HCT116 (cell line): ENCODE data around the gene MOCS2. TPM values are rescaled to one million over a fixed set of nuclear protein-coding genes. Genes with fewer than 3 reads are reported as not detected.

Experiments used
- ATAC-seq: fragments of 200-7000 bp; cut with Tn5 transposase; 2 replicates; pipeline ENCODE4 v1.9.1; 2020; ENCODE audit warnings: mild to moderate bottlenecking, moderate library complexity
- BruUV-seq: library from RNA; stranded (reverse); fragments of 400-500 nt; replicated peaks from 2 replicates; lab custom pipeline; 2021; lab: Mats Ljungman, UMichigan
- CTCF ChIA-PET: fragments of 300-600 bp; sonication (Branson Sonifier 250); formaldehyde crosslinking; loops from one replicate; lab custom pipeline; 2021; ENCODE audit warnings: antibody characterized with exemption; lab: Charles Lee
- POLR2A ChIA-PET: fragments of 300-600, 350-600 bp; sonication (Branson Sonifier 250); formaldehyde crosslinking; loops from one replicate; lab custom pipeline; 2021; ENCODE audit warnings: antibody characterized with exemption; lab: Charles Lee
- RAD21 ChIA-PET, 2 experiments: fragments of 300-600 bp; sonication (Branson Sonifier 250); formaldehyde crosslinking; loops; one replicate each; lab custom pipeline; 2023; ENCODE audit warnings: low total read pairs in 2 of 2; ENCODE audit not compliant: uncharacterized antibody in 2 of 2, unreplicated experiment in 2 of 2, low non-redundant PET in 1 of 2; lab: Charles Lee
- DNase-seq: peaks from one replicate; pipeline ENCODE4 v3.0.0-alpha.2; 2010; ENCODE audit warnings: low read depth, low spot score
- H2AFZ ChIP-seq: fragments of 200-600 bp; shearing (Covaris generic), sonication (generic); 2 replicates; pipeline ENCODE4 v1.6.1; 2017; ENCODE audit warnings: low read depth, mixed run types, mixed read lengths, antibody characterized with exemption, low read length; ENCODE audit not compliant: poor library complexity, severe bottlenecking
- H3K27ac ChIP-seq: 2 replicates; pipeline ENCODE4 v1.5.1; 2012; ENCODE audit warnings: low read depth, low read length
- H3K27me3 ChIP-seq: fragments of 200-600 bp; sonication (generic); 2 replicates; pipeline ENCODE4 v1.6.1; 2016; ENCODE audit warnings: mixed run types, low read length, mixed read lengths; ENCODE audit not compliant: insufficient read depth
- H3K36me3 ChIP-seq, 2 experiments: fragments of 200-500 bp in 1 of 2; fragments of 200-600 bp in 1 of 2; sonication (Bioruptor generic) in 1 of 2; sonication (generic) in 1 of 2; 2 replicates each; pipeline versions ENCODE4 v1.5.1 to v1.6.1; 2014 to 2016; ENCODE audit warnings: low read length in 2 of 2, inconsistent platforms in 1 of 2, mixed read lengths in 1 of 2, mixed run types in 1 of 2; ENCODE audit not compliant: insufficient read depth in 2 of 2, control insufficient read depth in 1 of 2
- H3K4me1 ChIP-seq, 2 experiments: fragments of 200-600 bp in 1 of 2; sonication (generic) in 1 of 2; 2 replicates each; pipeline versions ENCODE4 v1.5.1 to v1.6.1; 2012 to 2017; ENCODE audit warnings: low read length in 2 of 2, inconsistent platforms in 1 of 2, mild to moderate bottlenecking in 1 of 2, mixed read lengths in 1 of 2, mixed run types in 1 of 2, moderate library complexity in 1 of 2; ENCODE audit not compliant: insufficient read depth in 2 of 2, control insufficient read depth in 1 of 2
- H3K4me2 ChIP-seq: fragments of 200-600 bp; sonication (generic); 2 replicates; pipeline ENCODE4 v1.6.1; 2017; ENCODE audit warnings: mixed run types, low read length, mixed read lengths
- H3K4me3 ChIP-seq, 2 experiments: fragments of 200-600 bp in 1 of 2; sonication (generic) in 1 of 2; replicated peaks in 1 of 2; 2 replicates each; pipeline ENCODE4 v1.5.1; 2011 to 2016; ENCODE audit warnings: low read length in 2 of 2, control low read depth in 1 of 2, low read depth in 1 of 2, mild to moderate bottlenecking in 1 of 2, mixed read lengths in 1 of 2, mixed run types in 1 of 2
- H3K79me2 ChIP-seq: fragments of 200-600 bp; sonication (generic); 2 replicates; pipeline ENCODE4 v1.6.1; 2017; ENCODE audit warnings: mild to moderate bottlenecking, mixed run types, low read length, moderate library complexity, mixed read lengths; ENCODE audit not compliant: insufficient read depth
- H3K9ac ChIP-seq: fragments of 200-600 bp; sonication (generic); 2 replicates; pipeline ENCODE4 v1.6.1; 2016; ENCODE audit warnings: low read length, mixed read lengths
- H3K9me2 ChIP-seq: fragments of 200-600 bp; sonication (generic), shearing (Covaris generic); 2 replicates; pipeline ENCODE4 v1.6.1; 2017; ENCODE audit warnings: mixed run types, mild to moderate bottlenecking, moderate library complexity; ENCODE audit not compliant: insufficient read depth
- H3K9me3 ChIP-seq, 2 experiments: fragments of 200-500 bp in 1 of 2; fragments of 200-600 bp in 1 of 2; sonication (Bioruptor generic) in 1 of 2; sonication (generic) in 1 of 2; 2 replicates each; pipeline ENCODE4 v1.6.1; 2014 to 2017; ENCODE audit warnings: low read length in 2 of 2, mixed read lengths in 2 of 2, inconsistent platforms in 1 of 2, low read depth in 1 of 2, mild to moderate bottlenecking in 1 of 2, mixed run types in 1 of 2, moderate library complexity in 1 of 2; ENCODE audit not compliant: control insufficient read depth in 1 of 2, insufficient read depth in 1 of 2
- H4K20me1 ChIP-seq: fragments of 200-600 bp; sonication (generic), shearing (Covaris generic); 2 replicates; pipeline ENCODE4 v1.6.1; 2017; ENCODE audit warnings: mixed run types, mild to moderate bottlenecking, moderate library complexity; ENCODE audit not compliant: insufficient read depth
- ATF3 ChIP-seq: IDR thresholded peaks from 2 replicates; pipeline ENCODE4 v1.6.1; 2012
- CBX3 ChIP-seq: IDR thresholded peaks from 2 replicates; pipeline ENCODE4 v1.6.1; 2012; ENCODE audit warnings: low read depth
- CEBPB ChIP-seq: IDR thresholded peaks from 2 replicates; pipeline ENCODE4 v1.6.1; 2012; ENCODE audit warnings: low read depth
- CTCF ChIP-seq, 3 experiments: fragments of 200-600 bp in 1 of 3; sonication (generic) in 1 of 3; IDR thresholded peaks in 2 of 3; conservative IDR thresholded peaks in 1 of 3; 2 replicates each; pipeline ENCODE4 v1.5.1; 2012 to 2017; ENCODE audit warnings: low read depth in 2 of 3, low read length in 2 of 3, antibody characterized with exemption in 1 of 3, borderline replicate concordance in 1 of 3, control low read depth in 1 of 3, mild to moderate bottlenecking in 1 of 3, mixed read lengths in 1 of 3, mixed run types in 1 of 3, moderate library complexity in 1 of 3; ENCODE audit not compliant: insufficient read depth in 1 of 3
- FOSL1 ChIP-seq: IDR thresholded peaks from 2 replicates; pipeline ENCODE4 v1.6.1; 2012; ENCODE audit warnings: low read depth
- JUND ChIP-seq: IDR thresholded peaks from 2 replicates; pipeline ENCODE4 v1.6.1; 2012
- MAX ChIP-seq: IDR thresholded peaks from 2 replicates; pipeline ENCODE4 v1.6.1; 2012
- POLR2A ChIP-seq: IDR thresholded peaks from 2 replicates; pipeline ENCODE4 v1.7.0; 2011; ENCODE audit warnings: borderline replicate concordance; ENCODE audit not compliant: insufficient read depth, insufficient read length; ENCODE audit errors: extremely low read depth
- RAD21 ChIP-seq: IDR thresholded peaks from 2 replicates; pipeline ENCODE4 v1.6.1; 2012; ENCODE audit warnings: low read depth, mild to moderate bottlenecking
- SIN3A ChIP-seq: IDR thresholded peaks from 2 replicates; pipeline ENCODE4 v1.6.1; 2012; ENCODE audit warnings: low read depth
- SP1 ChIP-seq: IDR thresholded peaks from 2 replicates; pipeline ENCODE4 v1.6.1; 2012; ENCODE audit warnings: low read depth
- SRF ChIP-seq: IDR thresholded peaks from 2 replicates; pipeline ENCODE4 v1.6.1; 2012; ENCODE audit warnings: low read depth
- TCF7L2 ChIP-seq: IDR thresholded peaks from 2 replicates; pipeline ENCODE4 v1.7.0; 2011; ENCODE audit warnings: borderline replicate concordance, inconsistent platforms; ENCODE audit not compliant: insufficient read depth, insufficient read length; ENCODE audit errors: extremely low read depth
- YY1 ChIP-seq: IDR thresholded peaks from 2 replicates; pipeline ENCODE4 v1.6.1; 2011; ENCODE audit warnings: low read length, low read depth, moderate library complexity, mild to moderate bottlenecking; ENCODE audit not compliant: insufficient replicate concordance; ENCODE audit errors: extremely low read depth
- ZBTB33 ChIP-seq: IDR thresholded peaks from 2 replicates; pipeline ENCODE4 v1.6.1; 2011; ENCODE audit warnings: mild to moderate bottlenecking, low read length, moderate library complexity; ENCODE audit not compliant: insufficient replicate concordance; ENCODE audit errors: extremely low read depth
- ZFX ChIP-seq: fragments of 450-650 bp; IDR thresholded peaks from 2 replicates; pipeline ENCODE4 v1.6.1; 2017
- ZNF274 ChIP-seq: fragments of 200-500 bp; sonication (Bioruptor generic); IDR thresholded peaks from 2 replicates; pipeline ENCODE4 v1.6.1; 2014; ENCODE audit warnings: mild to moderate bottlenecking, low read depth, low read length, inconsistent platforms
- intact Hi-C: fragments of 100-400 bp; cut with micrococcal nuclease; formaldehyde crosslinking; loops from 2 replicates; pipeline ENCODE4 v1.10.0; 2022
- total RNA-seq: library from RNA; stranded (reverse); gene quantifications from one replicate; pipeline ENCODE4 v1.2.1, GENCODE V29; 2021; ENCODE audit not compliant: unreplicated experiment

Gene MOCS2
- total RNA-seq, 1 experiment from 2014 or later: 34.0 TPM

GRCh38 chr5:53087621-53088121, 21.9 kb downstream of the MOCS2 start:
- Histone ChIP-seq H3K4me2 (no peak overlapping the region), H3K9me3 (no peaks in the 10 kb centered on the region), H3K27ac (no peak overlapping the region), H3K9me2 (no peaks in the 10 kb centered on the region), H2AFZ (no peak overlapping the region), H3K4me3 (no peak overlapping the region), H3K4me1 (peaks cover 5 to 8% of the 10 kb centered on the region in 2 experiments; a peak in 3 of 4 replicates), H3K79me2 (no peaks in the 10 kb centered on the region), H3K9ac (no peak overlapping the region), H4K20me1 (no peaks in the 10 kb centered on the region), H3K36me3 (peaks cover 4 to 56% of the 10 kb centered on the region in 2 experiments; a peak in 3 of 4 replicates), H3K27me3 (no peaks in the 10 kb centered on the region)
- ChIA-PET RAD21 (no interaction called here), CTCF (interaction anchor here (0.7 to 1.3 kb wide), 2 partner anchors 52 to 139 kb away, joined by 3 to 6 read pairs; no protein-coding TSS in a partner anchor), POLR2A (no interaction called here)
- intact Hi-C loops: no loop called here
- ATAC-seq (no peak), DNase-seq (no peak)
- TF ChIP-seq JUND (no peak), POLR2A (no peak), ATF3 (no peak), RAD21 (no peak), CEBPB (no peak), ZNF274 (no peak), CBX3 (no peak), YY1 (no peak)
- no TSS peak for BruUV-seq

GRCh38 chr5:53087171-53087570, 22.4 kb downstream of the MOCS2 start:
- no peaks in the 10 kb centered on the region for H3K9me3 ChIP-seq
- H3K9me2 ChIP-seq: no peaks in the 10 kb centered on the region
- no peak overlapping the region for H3K4me2 ChIP-seq
- no peaks in the 10 kb centered on the region for H4K20me1 ChIP-seq
- ChIA-PET POLR2A (no interaction called here), RAD21 (no interaction called here), CTCF (interaction anchor here (0.7 to 1.3 kb wide), 2 partner anchors 52 to 139 kb away, joined by 3 to 6 read pairs; no protein-coding TSS in a partner anchor)
- DNase-seq (no peak), ATAC-seq (no peak)
- no peaks in the 10 kb centered on the region for H3K27me3 ChIP-seq
- intact Hi-C loops: no loop called here
- H3K4me3 ChIP-seq: no peak overlapping the region
- no peak overlapping the region for H3K9ac ChIP-seq
- no peaks in the 10 kb centered on the region for H3K79me2 ChIP-seq
- peaks cover 9 to 58% of the 10 kb centered on the region in 2 experiments; a peak in 3 of 4 replicates for H3K36me3 ChIP-seq
- peaks cover 5 to 8% of the 10 kb centered on the region in 2 experiments; a peak in 3 of 4 replicates for H3K4me1 ChIP-seq
- H2AFZ ChIP-seq: no peak overlapping the region
- H3K27ac ChIP-seq: no peak overlapping the region
- BruUV-seq: no TSS peak
- TF ChIP-seq ZBTB33: no peak
- TF ChIP-seq SIN3A: no peak
- TF ChIP-seq MAX: no peak
- TF ChIP-seq SRF: no peak
- TF ChIP-seq YY1: no peak
- no peak for TF ChIP-seq ZFX
- no peak for TF ChIP-seq SP1
- TF ChIP-seq TCF7L2: no peak
- TF ChIP-seq JUND: no peak
- TF ChIP-seq POLR2A: no peak
- no peak for TF ChIP-seq CTCF (IDR thresholded peaks at IDR 0.05 in 2 of 3, conservative IDR thresholded peaks at IDR 0.05 in 1 of 3; ENCODE audit: borderline replicate concordance in 1 of 3, insufficient read depth in 1 of 3, low read depth in 2 of 3, low read length in 2 of 3)
- no peak for TF ChIP-seq FOSL1
